IMR-90 (cell line): Measurements from ENCODE around the gene TMEM26. TPM values are rescaled to one million over a fixed set of nuclear protein-coding genes. Genes with fewer than 3 reads are reported as not detected.

Experiments
- ATAC-seq: fragments of 200-7000 bp; cut with Tn5 transposase; 2 replicates; pipeline ENCODE4 v1.9.1; 2020; ENCODE audit warnings: low read depth, mild to moderate bottlenecking, moderate library complexity
- BruUV-seq: library from RNA; stranded (reverse); fragments of 400-500 nt; replicated peaks from 2 replicates; lab custom pipeline; 2021; lab: Mats Ljungman, UMichigan
- CTCF ChIA-PET: fragments of 300-600 bp; formaldehyde crosslinking; extraction: SDS; loops from one replicate; lab custom pipeline; 2021; ENCODE audit warnings: antibody characterized with exemption; lab: Yijun Ruan, JAX
- POLR2A ChIA-PET: fragments of 300-600 bp; sonication (Branson Sonifier 250); formaldehyde crosslinking; loops from one replicate; lab custom pipeline; 2022; ENCODE audit warnings: antibody characterized with exemption; ENCODE audit not compliant: unreplicated experiment; lab: Charles Lee
- DNase-seq: peaks from one replicate; pipeline ENCODE4 v3.0.0; 2013
- H2AFZ ChIP-seq: replicated peaks from 2 replicates; pipeline ENCODE3; 2013; ENCODE audit warnings: low read length, mild to moderate bottlenecking; ENCODE audit not compliant: poor library complexity
- H2AK5ac ChIP-seq: 2 replicates; pipeline ENCODE4 v1.6.1; 2013; ENCODE audit warnings: low read depth, low read length, inconsistent platforms
- H2AK9ac ChIP-seq: replicated peaks from 2 replicates; pipeline ENCODE3; 2013; ENCODE audit warnings: mild to moderate bottlenecking, low read depth, low read length, moderate library complexity; ENCODE audit not compliant: poor library complexity
- H2BK120ac ChIP-seq: 2 replicates; pipeline ENCODE4 v1.6.1; 2013; ENCODE audit warnings: low read depth, low read length, inconsistent platforms
- H2BK15ac ChIP-seq: 3 replicates; pipeline ENCODE4 v1.6.1; 2013; ENCODE audit warnings: low read depth, low read length, inconsistent platforms
- H2BK20ac ChIP-seq: 2 replicates; pipeline ENCODE4 v1.6.1; 2013; ENCODE audit warnings: low read depth, mild to moderate bottlenecking, inconsistent platforms, low read length, moderate library complexity
- H2BK5ac ChIP-seq: 2 replicates; pipeline ENCODE4 v1.6.1; 2013; ENCODE audit warnings: mild to moderate bottlenecking, low read depth, low read length, inconsistent platforms; ENCODE audit not compliant: poor library complexity, severe bottlenecking
- H3K14ac ChIP-seq: replicated peaks from 2 replicates; pipeline ENCODE4 v1.6.1; 2013; ENCODE audit warnings: low read depth, low read length, inconsistent platforms
- H3K18ac ChIP-seq: 2 replicates; pipeline ENCODE4 v1.6.1; 2013; ENCODE audit warnings: low read depth, low read length, control low read depth
- H3K23ac ChIP-seq: 2 replicates; pipeline ENCODE4 v1.6.1; 2013; ENCODE audit warnings: low read depth, low read length, inconsistent platforms
- H3K27ac ChIP-seq: 2 replicates; pipeline ENCODE4 v1.5.1; 2013; ENCODE audit warnings: mild to moderate bottlenecking, control low read depth, low read length; ENCODE audit not compliant: insufficient read depth
- H3K27me3 ChIP-seq: 2 replicates; pipeline ENCODE4 v1.6.1; 2013; ENCODE audit warnings: low read length; ENCODE audit not compliant: control insufficient read depth, insufficient read depth
- H3K36me3 ChIP-seq: 2 replicates; pipeline ENCODE4 v1.6.1; 2013; ENCODE audit warnings: low read length, mixed read lengths; ENCODE audit not compliant: control insufficient read depth, insufficient read depth
- H3K4ac ChIP-seq: 2 replicates; pipeline ENCODE4 v1.6.1; 2013; ENCODE audit warnings: low read depth, low read length, inconsistent platforms
- H3K4me1 ChIP-seq: 2 replicates; pipeline ENCODE4 v1.6.1; 2013; ENCODE audit warnings: low read length, mixed read lengths; ENCODE audit not compliant: control insufficient read depth, insufficient read depth
- H3K4me2 ChIP-seq: 2 replicates; pipeline ENCODE4 v1.6.1; 2013; ENCODE audit warnings: low read depth, mild to moderate bottlenecking, control low read depth, low read length, moderate library complexity
- H3K4me3 ChIP-seq: 2 replicates; pipeline ENCODE4 v1.5.1; 2013; ENCODE audit warnings: low read depth, mild to moderate bottlenecking, control low read depth, low read length, moderate library complexity; ENCODE audit not compliant: insufficient read depth
- H3K56ac ChIP-seq: 2 replicates; pipeline ENCODE4 v1.6.1; 2013; ENCODE audit warnings: low read length, inconsistent platforms; ENCODE audit not compliant: insufficient read depth; ENCODE audit errors: extremely low read depth
- H3K79me1 ChIP-seq, 2 experiments: 2 replicates each; pipeline ENCODE4 v1.6.1; 2013; ENCODE audit warnings: low read length in 2 of 2, inconsistent platforms in 1 of 2, low read depth in 1 of 2
- H3K9ac ChIP-seq: 2 replicates; pipeline ENCODE4 v1.6.1; 2013; ENCODE audit warnings: low read depth, low read length, control low read depth
- H3K9me1 ChIP-seq: 2 replicates; pipeline ENCODE4 v1.6.1; 2013; ENCODE audit warnings: low read length, inconsistent platforms; ENCODE audit not compliant: insufficient read depth
- H3K9me3 ChIP-seq: 2 replicates; pipeline ENCODE4 v1.6.1; 2013; ENCODE audit warnings: low read length; ENCODE audit not compliant: control insufficient read depth, insufficient read depth
- H4K20me1 ChIP-seq: 2 replicates; pipeline ENCODE4 v1.6.1; 2013; ENCODE audit warnings: low read length, inconsistent platforms; ENCODE audit not compliant: insufficient read depth
- H4K5ac ChIP-seq: 2 replicates; pipeline ENCODE4 v1.6.1; 2013; ENCODE audit warnings: mild to moderate bottlenecking, low read depth, low read length, control low read depth
- H4K8ac ChIP-seq, 2 experiments: 2 replicates each; pipeline ENCODE4 v1.6.1; 2013; ENCODE audit warnings: low read depth in 2 of 2, low read length in 2 of 2, control low read depth in 1 of 2, inconsistent platforms in 1 of 2
- H4K91ac ChIP-seq: 2 replicates; pipeline ENCODE4 v1.6.1; 2013; ENCODE audit warnings: low read depth, low read length, inconsistent platforms; ENCODE audit not compliant: insufficient read depth
- BHLHE40 ChIP-seq: fragments of 150-350 bp; IDR thresholded peaks from 2 replicates; pipeline ENCODE4 v1.6.1; 2016; ENCODE audit warnings: mild to moderate bottlenecking, low read depth, low read length
- CEBPB ChIP-seq: IDR thresholded peaks from 2 replicates; pipeline ENCODE4 v1.6.1; 2012; ENCODE audit warnings: low read depth, low read length, improper control_type of control experiment
- MAFK ChIP-seq: IDR thresholded peaks from 2 replicates; pipeline ENCODE4 v1.6.1; 2012; ENCODE audit warnings: low read depth, low read length, improper control_type of control experiment
- MAZ ChIP-seq: IDR thresholded peaks from 2 replicates; pipeline ENCODE4 v1.6.1; 2012; ENCODE audit warnings: low read depth, mild to moderate bottlenecking, low read length, improper control_type of control experiment, moderate library complexity, borderline replicate concordance
- MXI1 ChIP-seq: IDR thresholded peaks from 2 replicates; pipeline ENCODE4 v1.6.1; 2012; ENCODE audit warnings: low read depth, mild to moderate bottlenecking, low read length, moderate library complexity, borderline replicate concordance
- NFE2L2 ChIP-seq: fragments of 150-350 bp; IDR thresholded peaks from 2 replicates; pipeline ENCODE4 v1.6.1; 2016; ENCODE audit warnings: low read depth, mild to moderate bottlenecking, low read length
- POLR2A ChIP-seq: IDR thresholded peaks from 2 replicates; pipeline ENCODE4 v1.6.1; 2012; ENCODE audit warnings: mild to moderate bottlenecking, low read depth, low read length
- RAD21 ChIP-seq: IDR thresholded peaks from 2 replicates; pipeline ENCODE4 v1.6.1; 2012; ENCODE audit warnings: low read length, improper control_type of control experiment
- RCOR1 ChIP-seq: IDR thresholded peaks from 2 replicates; pipeline ENCODE4 v1.6.1; 2012; ENCODE audit warnings: mild to moderate bottlenecking, low read length, improper control_type of control experiment; ENCODE audit not compliant: insufficient replicate concordance
- RFX5 ChIP-seq: IDR thresholded peaks from 2 replicates; pipeline ENCODE4 v1.8.0; 2012; ENCODE audit warnings: low read depth, mild to moderate bottlenecking, low read length, moderate library complexity
- SMC3 ChIP-seq: fragments of 150-350 bp; IDR thresholded peaks from 2 replicates; pipeline ENCODE4 v1.6.1; 2016; ENCODE audit warnings: low read depth, mild to moderate bottlenecking, antibody characterized with exemption, low read length, moderate library complexity
- USF2 ChIP-seq: fragments of 150-350 bp; IDR thresholded peaks from 2 replicates; pipeline ENCODE4 v1.6.1; 2017; ENCODE audit warnings: mild to moderate bottlenecking, antibody characterized with exemption, low read length, low read depth
- WGBS, 2 experiments: methylation state at CpG; one replicate each; pipeline versions ENCODE4 v1.1.5 to v1.1.7; 2013; ENCODE audit warnings: missing lambda C conversion rate in 2 of 2; ENCODE audit not compliant: insufficient read length in 1 of 2; ENCODE audit errors: extremely low coverage in 2 of 2; 5-methylcytosine and 5-hydroxymethylcytosine counted together
- dilution Hi-C: fragments of 300-500 bp; cut with HindIII; formaldehyde crosslinking; loops from one replicate; pipeline ENCODE4 v1.14.3; 2018; ENCODE audit warnings: low sequenced_read_pairs; ENCODE audit not compliant: unreplicated experiment
- in situ Hi-C: fragments of 300-500 bp; cut with MboI; formaldehyde crosslinking; loops from 3 replicates; pipeline ENCODE4 v1.14.3; 2019; ENCODE audit warnings: low sequenced_read_pairs, inconsistent platforms, mixed read lengths
- intact Hi-C: fragments of 100-400 bp; cut with micrococcal nuclease; formaldehyde crosslinking; loops from 2 replicates; pipeline ENCODE4 v1.10.0; 2022
- polyA plus RNA-seq, 3 experiments: library from polyadenylated mRNA; depleted of rRNA; stranded (reverse); fragments of >200 nt; gene quantifications; 2 replicates each; pipeline ENCODE4 v1.2.3, GENCODE V29; 2012; ENCODE audit warnings: low replicate concordance in 1 of 3
- total RNA-seq: library from RNA; depleted of rRNA; stranded (reverse); fragments of >200 nt; gene quantifications from 2 replicates; pipeline ENCODE4 v1.2.3, GENCODE V29; 2012
- TF ChIP-seq, protein P1 (sequence below): fragments of 150-350 bp; IDR thresholded peaks from 2 replicates; pipeline ENCODE4 v1.6.1; 2016; ENCODE audit warnings: low read depth, mild to moderate bottlenecking, low read length, moderate library complexity, borderline replicate concordance

Gene TMEM26
- total and polyA plus RNA-seq, 2 of the 4 experiments (the other 2 are of a cell fraction) = 0.22 to 0.36 TPM

DNA sequence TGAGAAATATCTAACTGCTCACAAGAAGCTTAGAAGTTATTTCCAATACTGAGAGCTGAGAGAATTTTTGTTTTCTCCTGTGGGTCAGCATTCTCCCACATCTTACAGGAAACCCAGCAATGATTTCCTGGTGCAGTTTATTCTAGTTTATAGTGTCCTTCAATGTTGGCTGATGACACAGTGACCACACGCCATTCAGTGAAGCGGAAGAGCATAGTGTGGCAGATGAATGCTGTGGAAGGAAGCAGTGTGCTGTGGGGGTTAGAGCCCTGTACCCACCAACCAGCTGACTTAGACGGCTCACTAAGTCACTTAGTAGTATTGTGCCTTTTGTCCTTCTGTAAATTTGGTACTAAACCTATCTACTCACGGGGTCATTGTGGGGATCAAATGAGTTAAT lies 1.4 kb upstream of the TMEM26 start:
- Histone ChIP-seq H4K20me1 (no peaks in the 10 kb centered on the region), H3K36me3 (no peaks in the 10 kb centered on the region), H3K56ac (no peak overlapping the region), H4K8ac (no peak overlapping the region), H2BK5ac (no peak overlapping the region), H2BK15ac (0 out of 3 replicates have a peak overlapping the region, but pooled peaks have one; percentile 26), H3K23ac (no peak overlapping the region), H3K4ac (no peak overlapping the region; the same call in 1 of the 2 replicates), H3K4me1 (peaks cover 11% of the 10 kb centered on the region; the same call in 1 of the 2 replicates), H2BK20ac (no peak overlapping the region), H3K27ac (no peak overlapping the region), H3K27me3 (peaks cover 3% of the 10 kb centered on the region; the same call in 1 of the 2 replicates), H3K4me2 (no peak overlapping the region), H3K18ac (no peak overlapping the region), H3K9me1 (peaks cover 7% of the 10 kb centered on the region; the same call in 1 of the 2 replicates), H2BK120ac (no peak overlapping the region), H3K9ac (no peak overlapping the region), H3K9me3 (no peaks in the 10 kb centered on the region), H3K4me3 (no peak overlapping the region), H3K14ac (no peak overlapping the region), H2AK5ac (0 out of 2 replicates have a peak overlapping the region, but pooled peaks have one; percentile 27), H4K91ac (no peak overlapping the region), H2AFZ (no peak overlapping the region), H4K5ac (no peak overlapping the region; the same call in 1 of the 2 replicates), H2AK9ac (no peak overlapping the region), H3K79me1 (no peaks in the 10 kb centered on the region)
- ATAC-seq (no peak), DNase-seq (no peak)
- CTCF ChIA-PET = no interaction called here
- in situ Hi-C loops (no loop called here), dilution Hi-C loops (no loop called here), intact Hi-C loops (loop anchor here (5.0 to 10.0 kb wide), 2 partner anchors 180 to 448 kb away; partner anchors contain the start of gene ARID5B)
- POLR2A ChIA-PET = no interaction called here
- BruUV-seq = no TSS peak
- no CpG with 5 or more reads among the region's 4 CpGs for WGBS, 2 experiments
- no peak for TF ChIP-seq RAD21
- TF ChIP-seq CEBPB = no peak
- TF ChIP-seq USF2 = no peak
- TF ChIP-seq RCOR1 = no peak
- TF ChIP-seq, protein P1, sequence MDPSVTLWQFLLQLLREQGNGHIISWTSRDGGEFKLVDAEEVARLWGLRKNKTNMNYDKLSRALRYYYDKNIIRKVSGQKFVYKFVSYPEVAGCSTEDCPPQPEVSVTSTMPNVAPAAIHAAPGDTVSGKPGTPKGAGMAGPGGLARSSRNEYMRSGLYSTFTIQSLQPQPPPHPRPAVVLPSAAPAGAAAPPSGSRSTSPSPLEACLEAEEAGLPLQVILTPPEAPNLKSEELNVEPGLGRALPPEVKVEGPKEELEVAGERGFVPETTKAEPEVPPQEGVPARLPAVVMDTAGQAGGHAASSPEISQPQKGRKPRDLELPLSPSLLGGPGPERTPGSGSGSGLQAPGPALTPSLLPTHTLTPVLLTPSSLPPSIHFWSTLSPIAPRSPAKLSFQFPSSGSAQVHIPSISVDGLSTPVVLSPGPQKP = no peak
- no peak for TF ChIP-seq NFE2L2
- no peak for TF ChIP-seq SMC3
- TF ChIP-seq MAFK = no peak
- TF ChIP-seq MXI1 = no peak
- TF ChIP-seq POLR2A = no peak
- TF ChIP-seq MAZ = no peak
- no peak for TF ChIP-seq RFX5
- no peak for TF ChIP-seq BHLHE40
